Measurements from ENCODE around the gene PIEZO1.

- TF ChIP-seq POLR2A (IDR thresholded peaks at IDR 0.05; ENCODE audit: low read length) = no peak
- no peak for TF ChIP-seq GATA1 (IDR thresholded peaks at IDR 0.05; ENCODE audit: low read depth, low read length)
Observed at GRCh38 chr16:88688013-88688778, 96.8 kb downstream of the PIEZO1 start.
